Measurements from ENCODE around the gene SLU7. TPM values are rescaled to one million over a fixed set of nuclear protein-coding genes. Genes with fewer than 3 reads are reported as not detected.

Gene SLU7
- total RNA-seq, 1 donor from 2014 or later: 53.1 TPM

- Mint-ChIP-seq H3K27me3 (ENCODE audit: unreplicated experiment) (peaks cover 16% of the 10 kb centered on the region), H3K4me1 (ENCODE audit: unreplicated experiment) (peaks cover 6% of the 10 kb centered on the region), H3K4me3 (ENCODE audit: unreplicated experiment) (no peak overlapping the region), H3K27ac (ENCODE audit: unreplicated experiment) (no peak overlapping the region), H3K36me3 (ENCODE audit: low read depth, unreplicated experiment) (peaks cover 5% of the 10 kb centered on the region), H3K9me3 (ENCODE audit: unreplicated experiment) (no peaks in the 10 kb centered on the region)
- DNase-seq (ENCODE audit: low spot score): no peak
- no peak for TF ChIP-seq CTCF (IDR thresholded peaks at IDR 0.05; ENCODE audit: unreplicated experiment)
These were observed 52.7 kb downstream of the SLU7 start for GRCh38 chr5:160366230-160366629.

GRCh38 chr5:160363660-160364395, 55.1 kb downstream of the SLU7 start:
- Mint-ChIP-seq H3K27ac (ENCODE audit: unreplicated experiment) (no peak overlapping the region), H3K27me3 (ENCODE audit: unreplicated experiment) (no peaks in the 10 kb centered on the region)

GRCh38 chr5:160363211-160363610, 55.7 kb downstream of the SLU7 start:
- peaks cover 4% of the 10 kb centered on the region for H3K4me1 Mint-ChIP-seq (ENCODE audit: unreplicated experiment)
- DNase-seq (ENCODE audit: low spot score): no peak
- no peak overlapping the region for H3K4me3 Mint-ChIP-seq (ENCODE audit: unreplicated experiment)
- H3K9me3 Mint-ChIP-seq (ENCODE audit: unreplicated experiment): no peaks in the 10 kb centered on the region
- no peak overlapping the region for H3K27ac Mint-ChIP-seq (ENCODE audit: unreplicated experiment)
- no peaks in the 10 kb centered on the region for H3K36me3 Mint-ChIP-seq (ENCODE audit: low read depth, unreplicated experiment)
- no peaks in the 10 kb centered on the region for H3K27me3 Mint-ChIP-seq (ENCODE audit: unreplicated experiment)
- TF ChIP-seq CTCF (IDR thresholded peaks at IDR 0.05; ENCODE audit: unreplicated experiment): no peak

More at GRCh38 chr5:160363660-160364395, 55.1 kb downstream of the SLU7 start:
- no peak for TF ChIP-seq CTCF (IDR thresholded peaks at IDR 0.05; ENCODE audit: unreplicated experiment)
- no peak for DNase-seq (ENCODE audit: low spot score)
- Mint-ChIP-seq H3K4me1 (ENCODE audit: unreplicated experiment) (peaks cover 4% of the 10 kb centered on the region), H3K4me3 (ENCODE audit: unreplicated experiment) (no peak overlapping the region), H3K36me3 (ENCODE audit: low read depth, unreplicated experiment) (no peaks in the 10 kb centered on the region), H3K9me3 (ENCODE audit: unreplicated experiment) (no peaks in the 10 kb centered on the region)

- H3K4me3 Mint-ChIP-seq (ENCODE audit: unreplicated experiment): no peak overlapping the region
- H3K9me3 Mint-ChIP-seq (ENCODE audit: unreplicated experiment): no peaks in the 10 kb centered on the region
- no peaks in the 10 kb centered on the region for H3K36me3 Mint-ChIP-seq (ENCODE audit: low read depth, unreplicated experiment)
- H3K27ac Mint-ChIP-seq (ENCODE audit: unreplicated experiment): no peak overlapping the region
- H3K4me1 Mint-ChIP-seq (ENCODE audit: unreplicated experiment): peaks cover 4% of the 10 kb centered on the region
- TF ChIP-seq CTCF (IDR thresholded peaks at IDR 0.05; ENCODE audit: unreplicated experiment): no peak
- peaks cover 6% of the 10 kb centered on the region for H3K27me3 Mint-ChIP-seq (ENCODE audit: unreplicated experiment)
- no peak for DNase-seq (ENCODE audit: low spot score)
These were observed 57.2 kb downstream of the SLU7 start for GRCh38 chr5:160361624-160362228.

- Mint-ChIP-seq H3K27me3 (ENCODE audit: unreplicated experiment) (peaks cover 8% of the 10 kb centered on the region), H3K9me3 (ENCODE audit: unreplicated experiment) (no peaks in the 10 kb centered on the region)
- DNase-seq (ENCODE audit: low spot score): no peak
These were observed 58.6 kb downstream of the SLU7 start for GRCh38 chr5:160360310-160360709.

More at GRCh38 chr5:160360310-160360709, 58.6 kb downstream of the SLU7 start:
- no peak overlapping the region for H3K4me3 Mint-ChIP-seq (ENCODE audit: unreplicated experiment)
- H3K27ac Mint-ChIP-seq (ENCODE audit: unreplicated experiment): no peak overlapping the region
- peaks cover 4% of the 10 kb centered on the region for H3K4me1 Mint-ChIP-seq (ENCODE audit: unreplicated experiment)
- no peaks in the 10 kb centered on the region for H3K36me3 Mint-ChIP-seq (ENCODE audit: low read depth, unreplicated experiment)
- TF ChIP-seq CTCF (IDR thresholded peaks at IDR 0.05; ENCODE audit: unreplicated experiment): no peak

Data from endothelial cell (in vitro differentiated cells).